Activated gamma-delta T cell (primary cell): ENCODE data around the gene SNX32.
"Not testable (repeated sequence)": the region's sequence is repeated elsewhere in the genome, so short reads cannot be mapped to it uniquely, and the experiment has no call there.

Experiments used
- DNase-seq: peaks from one replicate; lab custom pipeline; 2025; lab: John Stamatoyannopoulos, UW

Gene SNX32

DNA sequence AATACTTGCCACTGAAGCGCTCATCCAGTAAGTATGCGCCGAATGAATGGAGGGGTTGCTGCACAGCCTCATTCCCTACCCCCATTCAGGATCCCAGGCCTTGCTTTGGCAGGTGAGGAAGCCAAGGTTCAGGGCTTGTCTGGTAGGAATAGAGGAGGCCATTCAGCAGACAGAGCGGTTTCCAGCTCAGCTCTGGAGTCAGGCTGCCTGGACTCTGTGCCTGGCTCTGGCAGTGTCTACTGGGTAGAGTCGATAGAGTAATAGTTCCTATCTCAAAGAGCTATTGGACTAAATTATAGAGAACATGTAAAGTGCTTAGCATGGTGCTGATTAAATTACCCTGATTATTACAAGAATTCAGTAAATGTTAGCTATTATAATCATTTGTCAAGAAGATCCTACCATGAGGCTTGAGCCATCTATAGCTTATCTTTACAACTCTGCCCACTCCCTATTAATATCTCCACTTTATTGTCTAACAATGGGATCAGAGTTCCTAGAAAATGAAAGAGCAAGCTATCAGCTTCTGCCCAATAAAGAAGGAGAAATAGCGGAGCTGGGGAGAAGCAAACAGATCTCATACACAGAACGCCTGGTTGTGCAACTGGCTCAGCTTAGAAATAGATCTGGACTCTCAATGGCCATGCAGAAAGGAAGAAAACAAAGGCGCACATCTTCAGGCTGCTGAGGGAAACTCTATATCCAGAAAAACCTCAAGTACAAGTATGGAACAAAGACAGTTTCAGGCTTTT is 6.6 kb upstream of the SNX32 start:
- no peak for DNase-seq

DNA sequence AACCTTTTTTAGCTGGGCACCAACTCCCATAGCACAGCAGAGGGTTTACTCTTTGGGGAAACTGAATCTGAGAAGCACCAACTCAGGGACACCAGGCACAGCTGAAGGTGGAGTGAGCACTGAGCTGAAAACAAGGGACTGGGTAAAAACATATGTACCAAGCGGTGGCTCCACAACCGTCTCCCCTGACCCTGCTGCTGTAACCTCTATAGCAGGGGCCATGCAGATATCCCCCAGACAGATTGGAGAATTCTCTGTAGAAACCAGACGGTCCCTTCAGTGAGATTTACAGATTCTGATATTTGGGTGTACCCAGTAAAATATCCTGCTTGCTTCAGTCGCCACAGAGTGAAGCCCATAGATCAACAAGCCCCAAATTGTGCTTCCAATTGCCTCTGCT is 4.3 kb upstream of the SNX32 start:
- DNase-seq: no peak

DNA sequence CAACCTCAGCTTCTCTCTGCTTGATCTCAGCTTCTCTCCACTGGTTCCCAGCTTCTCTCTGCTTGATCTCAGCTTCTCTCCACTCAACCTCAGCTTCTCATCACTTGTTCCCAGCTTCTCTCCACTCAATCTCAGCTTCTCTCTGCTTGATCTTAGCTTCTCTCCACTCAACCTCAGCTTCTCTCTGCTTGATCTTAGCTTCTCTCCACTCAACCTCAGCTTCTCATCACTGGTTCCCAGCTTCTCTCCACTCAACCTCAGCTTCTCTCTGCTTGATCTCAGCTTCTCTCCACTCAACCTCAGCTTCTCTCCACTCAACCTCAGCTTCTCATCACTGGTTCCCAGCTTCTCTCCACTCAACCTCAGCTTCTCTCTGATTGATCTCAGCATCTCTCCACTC is 1.5 kb upstream of the SNX32 start:
- not testable (repeated sequence) for DNase-seq

DNA sequence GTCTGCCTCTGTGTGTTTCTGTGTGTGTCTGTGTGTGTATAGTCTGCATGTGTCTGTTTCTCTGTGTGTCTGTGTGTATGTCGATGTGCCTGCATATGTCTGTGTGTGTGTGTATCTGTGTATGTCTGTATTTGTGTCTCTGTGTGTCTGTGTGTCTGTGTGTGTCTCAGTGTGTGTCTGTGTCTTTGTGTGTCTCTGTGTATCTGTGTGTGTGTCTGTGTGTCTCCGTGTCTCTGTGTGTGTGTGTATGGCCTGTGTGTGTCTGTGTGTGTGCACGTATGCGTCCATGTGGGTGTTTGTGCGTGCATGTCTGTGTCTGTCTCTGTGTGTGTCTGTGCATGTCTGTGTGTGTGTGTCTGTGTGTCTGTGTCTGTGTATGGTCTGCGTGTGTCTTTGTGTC is 439 bp downstream of the SNX32 start:
- no peak for DNase-seq

DNA sequence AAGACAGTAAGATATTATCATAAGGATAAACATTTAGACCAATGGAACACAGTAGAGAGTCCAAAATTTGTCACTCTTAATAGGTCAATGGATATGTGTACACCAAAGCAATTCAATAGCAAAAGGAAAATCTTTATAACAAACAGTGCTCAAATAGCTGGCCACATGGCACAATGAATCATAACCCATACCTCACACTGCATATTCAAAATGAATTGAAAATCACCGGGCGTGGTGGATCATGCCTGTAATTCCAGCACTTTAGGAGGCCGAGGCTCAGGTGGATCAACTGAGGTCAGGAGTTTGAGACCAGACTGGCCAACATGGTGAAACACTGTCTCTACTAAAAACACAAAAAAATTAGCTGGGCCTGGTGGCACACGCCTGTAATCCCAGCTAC is 8.4 kb downstream of the SNX32 start:
- DNase-seq: no peak

DNA sequence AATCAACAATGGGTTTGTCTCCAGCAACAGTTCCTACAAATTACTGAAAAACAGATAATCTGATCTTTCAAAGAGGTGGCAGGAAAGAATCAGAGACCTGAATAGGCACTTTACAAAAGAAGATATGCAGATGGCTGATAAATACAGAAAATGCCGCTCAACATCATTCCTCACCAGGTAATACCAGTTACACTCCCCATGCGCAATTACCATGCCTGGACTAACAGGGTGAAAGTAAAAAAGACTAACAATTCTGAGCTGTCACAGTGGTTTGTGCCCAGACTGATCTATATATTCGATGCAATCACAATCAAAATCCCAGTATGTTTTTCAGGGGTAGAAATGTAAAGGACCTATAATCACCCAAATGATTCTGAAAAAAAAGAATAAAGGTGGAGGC is 10.0 kb downstream of the SNX32 start:
- no peak for DNase-seq

DNA sequence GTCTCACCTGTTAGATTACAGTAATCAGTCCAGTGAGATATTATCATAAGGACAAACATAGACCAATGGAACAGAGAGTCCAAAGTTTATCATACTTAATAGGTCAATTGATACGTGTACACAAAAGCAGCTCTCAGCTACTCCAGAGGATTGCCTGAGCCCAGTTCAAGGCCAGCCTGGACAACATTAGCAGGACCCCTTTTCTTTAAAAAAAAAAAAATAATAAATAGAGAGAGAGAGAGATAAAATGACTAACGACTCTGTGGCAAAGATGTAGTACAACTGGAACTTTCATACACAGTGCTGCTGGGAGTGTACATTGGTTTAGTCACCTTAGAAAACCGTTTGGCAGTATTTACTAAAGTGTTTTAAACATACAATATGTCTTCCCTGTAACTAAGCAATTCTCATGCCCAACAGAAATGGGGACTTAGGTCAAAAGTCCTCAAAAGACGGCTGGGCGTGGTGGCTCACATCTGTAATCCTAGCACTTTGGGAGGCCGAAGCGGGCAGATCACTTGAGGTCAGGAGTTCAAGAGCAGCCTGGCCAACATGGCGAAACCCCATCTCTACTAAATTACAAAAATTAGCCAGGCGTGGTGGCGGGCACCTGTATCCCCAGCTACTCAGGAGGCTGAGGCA is 10.6 kb downstream of the SNX32 start:
- no peak for DNase-seq

DNA sequence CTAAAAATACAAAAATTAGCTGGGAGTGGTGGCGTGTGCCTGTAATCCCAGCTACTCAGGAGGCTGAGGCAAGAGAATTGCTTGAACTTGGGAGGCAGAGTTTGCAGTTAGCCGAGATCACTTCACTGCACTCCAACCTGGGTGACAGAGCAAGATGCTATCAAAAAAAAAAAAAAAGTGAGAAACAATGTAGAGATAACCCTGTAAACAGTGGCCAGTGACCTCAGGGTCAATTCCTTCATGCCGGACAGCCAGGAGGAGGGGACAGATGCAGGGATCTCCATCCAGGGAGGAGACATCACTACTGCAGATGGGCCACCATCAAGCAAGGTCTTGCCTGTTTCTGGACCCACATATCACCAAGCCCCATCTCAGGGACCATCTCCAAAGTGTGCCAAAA is 14.0 kb downstream of the SNX32 start:
- DNase-seq: no peak

DNA sequence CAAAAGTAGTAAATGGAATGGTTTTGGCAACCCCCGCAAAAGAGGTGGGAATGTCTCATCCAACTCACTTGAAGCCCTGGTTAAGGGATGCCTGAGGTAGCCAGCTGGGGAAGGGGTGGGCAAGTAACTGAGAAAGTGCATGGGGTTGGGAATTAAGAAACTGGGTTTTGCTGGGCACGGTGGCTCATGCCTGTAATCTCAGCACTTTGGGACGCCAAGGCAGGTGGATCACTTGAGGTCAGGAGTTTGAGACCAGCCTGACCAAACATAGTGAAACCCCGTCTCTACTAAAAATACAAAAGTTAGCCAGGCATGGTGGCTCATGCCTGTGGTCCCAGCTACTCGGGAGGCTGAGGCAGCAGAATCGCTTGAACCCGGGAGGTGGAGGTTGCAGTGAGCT is 14.9 kb downstream of the SNX32 start:
- not testable (repeated sequence) for DNase-seq

DNA sequence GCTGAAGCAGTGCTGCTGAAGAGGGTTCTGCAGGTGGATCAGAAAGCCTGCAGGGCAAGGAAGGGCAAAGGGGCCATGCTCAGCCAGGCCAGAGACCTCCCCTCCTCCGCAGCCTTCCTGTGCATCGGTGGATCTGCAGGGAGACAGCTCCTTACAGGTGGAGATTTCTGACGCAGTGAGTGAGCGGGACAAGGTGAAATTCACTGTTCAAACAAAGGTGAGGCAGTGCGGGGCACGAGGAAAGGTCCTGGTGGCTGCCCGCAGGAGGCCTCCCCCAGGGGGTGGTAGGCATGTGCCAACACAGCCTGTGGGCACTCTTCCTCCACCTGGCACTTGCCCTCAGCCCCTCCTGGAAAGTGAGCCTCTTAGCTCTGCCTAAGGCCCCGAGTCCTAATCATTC is 15.6 kb downstream of the SNX32 start:
- no peak for DNase-seq

DNA sequence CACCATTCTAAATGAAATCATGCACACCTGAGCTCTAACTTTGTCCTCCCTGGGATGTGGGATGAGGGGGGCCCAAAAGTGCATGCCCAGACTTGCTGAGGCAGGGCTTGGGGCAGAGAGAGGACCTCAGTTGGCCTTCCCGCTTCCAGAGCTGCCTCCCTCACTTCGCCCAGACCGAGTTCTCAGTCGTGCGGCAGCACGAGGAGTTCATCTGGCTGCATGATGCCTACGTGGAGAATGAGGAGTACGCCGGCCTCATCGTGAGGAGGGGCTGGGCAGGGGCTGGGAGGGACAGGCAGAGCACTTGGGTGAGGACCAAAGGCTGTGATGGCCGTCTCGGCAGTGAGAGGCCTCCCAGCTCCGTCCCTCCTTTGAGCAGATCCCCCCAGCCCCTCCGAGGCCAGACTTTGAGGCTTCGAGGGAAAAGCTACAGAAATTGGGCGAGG is 16.0 kb downstream of the SNX32 start:
- no peak for DNase-seq

DNA sequence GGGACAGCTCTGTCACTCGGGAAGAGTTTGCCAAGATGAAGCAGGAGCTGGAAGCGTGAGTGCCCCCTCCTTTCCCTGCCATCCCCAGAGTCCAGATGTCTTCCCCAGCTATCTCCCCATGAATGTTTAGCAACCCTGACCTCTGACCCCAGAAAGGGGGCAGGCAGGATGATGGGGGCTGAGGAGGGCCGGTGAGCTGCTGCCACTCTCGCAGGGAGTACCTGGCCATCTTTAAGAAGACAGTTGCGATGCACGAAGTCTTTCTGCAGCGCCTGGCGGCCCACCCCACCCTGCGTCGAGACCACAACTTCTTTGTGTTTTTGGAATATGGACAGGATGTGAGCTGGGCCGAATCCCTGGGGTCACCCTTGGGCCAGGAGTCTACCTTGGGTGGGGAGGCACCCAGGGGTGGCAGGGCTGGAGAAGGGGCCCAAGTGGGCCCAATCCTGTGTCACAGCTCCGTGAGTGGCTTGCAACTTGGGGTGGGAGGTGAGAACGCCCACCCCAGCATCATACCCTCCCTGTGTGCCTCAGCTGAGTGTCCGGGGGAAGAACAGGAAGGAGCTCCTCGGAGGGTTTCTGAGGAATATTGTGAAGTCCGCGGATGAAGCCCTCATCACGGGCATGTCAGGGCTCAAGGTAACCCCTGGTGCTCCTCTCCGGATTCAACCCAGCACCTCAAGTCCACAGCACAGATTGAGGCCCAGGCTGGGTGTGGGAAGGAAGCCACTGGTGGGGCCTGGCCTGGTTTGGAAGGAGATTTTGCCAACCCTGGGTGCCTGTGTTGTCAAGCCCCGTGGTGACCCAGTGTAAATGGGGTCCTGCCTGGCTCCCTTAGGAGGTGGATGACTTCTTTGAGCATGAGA is 16.7 kb downstream of the SNX32 start:
- no peak for DNase-seq

DNA sequence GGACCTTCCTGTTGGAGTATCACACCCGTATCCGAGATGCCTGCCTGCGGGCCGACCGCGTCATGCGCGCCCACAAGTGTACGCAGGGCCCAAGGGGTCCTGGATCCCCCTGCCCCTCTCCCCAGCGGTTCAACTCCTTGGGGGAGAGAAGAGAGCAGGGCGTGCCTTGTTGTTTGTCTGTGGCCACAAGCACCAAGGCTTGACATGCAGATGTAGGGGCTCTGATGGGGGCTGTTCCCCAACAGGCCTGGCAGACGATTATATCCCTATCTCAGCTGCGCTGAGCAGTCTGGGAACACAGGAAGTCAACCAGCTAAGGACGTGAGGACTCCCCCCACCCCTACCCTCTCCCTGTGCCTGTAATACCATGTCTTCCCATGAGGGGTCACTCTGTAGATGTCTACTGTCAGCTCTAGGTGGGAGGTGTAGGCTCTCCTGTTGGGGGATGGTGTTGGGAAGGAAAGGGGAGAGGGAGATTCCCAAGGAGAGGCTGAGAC is 17.4 kb downstream of the SNX32 start:
- DNase-seq: no peak

DNA sequence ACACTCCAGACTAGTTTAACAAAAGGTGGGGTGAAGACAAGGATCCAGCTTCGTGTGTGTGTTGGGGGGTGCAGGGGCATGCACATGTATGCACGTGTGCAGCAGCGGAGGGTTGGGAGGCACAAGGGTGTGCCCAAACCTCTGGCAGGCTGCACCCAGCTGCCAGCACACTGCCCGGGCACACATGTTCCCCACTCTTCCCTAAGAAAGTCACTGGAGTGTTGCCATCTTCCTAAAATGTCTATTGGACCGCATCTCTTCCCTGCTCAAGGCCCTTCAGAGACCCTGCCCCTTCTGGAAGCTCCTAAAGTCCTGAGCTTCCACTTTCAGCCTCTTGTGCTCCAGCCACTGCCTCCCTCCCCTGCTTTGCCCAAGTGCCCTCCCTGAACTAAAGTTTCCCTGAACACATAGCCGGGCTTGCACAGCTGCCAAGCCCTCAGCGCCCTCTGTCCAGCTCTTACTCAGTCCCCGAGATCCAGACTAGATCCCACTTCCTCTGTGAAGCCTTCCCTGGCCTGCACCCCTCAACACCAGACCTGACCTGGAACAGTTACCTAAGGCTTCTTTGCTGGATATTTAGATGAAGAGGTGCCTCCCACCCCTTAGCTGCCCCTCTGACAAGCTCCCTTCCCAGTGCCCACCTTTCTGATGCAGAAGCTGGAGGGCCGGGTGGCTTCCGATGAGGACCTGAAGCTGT is 18.2 kb downstream of the SNX32 start:
- no peak for DNase-seq

DNA sequence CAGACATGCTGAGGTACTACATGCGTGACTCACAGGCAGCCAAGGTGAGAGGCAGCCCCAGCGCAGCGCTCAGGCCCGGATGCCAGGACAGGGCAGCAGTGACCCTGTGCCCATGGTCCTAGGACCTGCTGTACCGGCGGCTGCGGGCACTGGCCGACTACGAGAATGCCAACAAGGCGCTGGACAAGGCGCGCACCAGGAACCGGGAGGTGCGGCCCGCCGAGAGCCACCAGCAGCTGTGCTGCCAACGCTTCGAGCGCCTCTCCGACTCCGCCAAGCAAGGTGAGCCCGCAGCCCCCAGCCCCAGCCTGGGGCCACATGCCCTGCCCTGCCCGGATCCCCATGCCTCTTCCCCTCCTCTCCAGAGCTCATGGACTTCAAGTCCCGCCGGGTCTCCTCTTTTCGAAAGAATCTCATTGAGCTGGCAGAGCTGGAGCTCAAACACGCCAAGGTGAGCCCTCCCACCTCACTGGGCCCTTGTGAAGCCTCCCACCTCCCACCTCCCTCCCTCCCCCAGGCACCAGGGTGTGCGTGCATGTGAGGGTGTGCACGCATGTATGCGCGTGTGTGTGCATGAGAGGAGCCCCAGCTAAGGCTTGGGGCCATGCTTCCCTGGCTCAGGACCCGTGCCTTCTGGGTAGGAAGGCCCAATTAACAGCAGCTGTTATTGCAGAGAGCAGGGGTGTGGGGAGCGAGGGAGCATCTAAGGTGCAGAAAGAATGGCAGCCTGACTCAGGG is 18.9 kb downstream of the SNX32 start:
- DNase-seq: no peak

DNA sequence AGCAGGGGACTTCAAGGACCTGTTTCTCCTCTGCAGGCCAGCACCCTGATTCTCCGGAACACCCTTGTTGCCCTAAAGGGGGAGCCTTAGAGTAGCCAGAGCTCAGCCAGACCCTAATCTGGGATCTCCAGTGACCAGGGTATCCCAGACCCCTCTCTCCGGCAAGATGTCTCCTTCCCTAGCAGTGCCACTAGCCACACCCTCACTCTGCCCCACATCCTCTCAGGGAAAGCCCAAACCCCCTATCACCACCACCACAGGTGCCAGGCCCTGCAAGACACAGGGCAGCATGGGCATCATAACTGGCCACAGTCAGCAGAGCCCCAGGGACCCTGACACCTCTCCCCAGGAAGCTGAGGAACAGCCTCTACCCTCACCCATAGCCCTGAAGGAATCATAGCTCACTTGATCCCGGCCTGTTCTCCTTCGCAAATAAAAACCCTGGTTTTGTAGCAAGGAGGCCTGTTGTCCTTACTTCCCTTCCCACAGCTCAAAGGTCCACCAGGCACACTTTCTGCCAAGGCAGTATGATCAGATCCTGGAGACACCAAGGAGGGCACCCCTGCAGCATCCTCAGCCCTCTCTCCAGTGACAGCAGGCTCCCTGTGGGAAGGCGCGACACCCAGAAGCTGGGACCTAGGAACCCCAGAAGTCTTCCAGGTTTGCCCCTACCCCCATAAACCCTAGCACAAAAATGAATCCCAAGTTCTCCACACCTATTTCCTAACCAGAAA is 19.6 kb downstream of the SNX32 start:
- no peak for DNase-seq

DNA sequence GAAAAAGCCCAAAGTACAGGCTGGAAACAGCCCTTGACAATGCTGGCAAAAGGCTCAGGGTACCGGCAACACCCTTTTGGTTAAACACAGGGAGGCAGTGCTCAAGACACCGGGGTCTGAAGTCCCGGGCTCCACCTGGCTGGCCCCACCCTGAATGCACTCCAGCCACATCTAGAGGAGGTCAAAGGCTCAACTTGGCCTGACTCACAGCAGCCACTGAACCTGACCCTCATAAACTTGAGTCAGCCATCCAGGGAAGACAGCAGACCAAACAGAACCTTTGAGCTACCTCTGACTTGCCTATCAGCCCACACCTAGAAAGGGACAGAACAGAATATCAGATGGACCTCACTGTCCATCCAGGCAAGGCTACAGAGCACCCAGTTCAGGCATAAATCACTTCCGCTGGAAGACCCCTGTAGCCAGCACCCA is 20.4 kb downstream of the SNX32 start:
- DNase-seq: no peak

DNA sequence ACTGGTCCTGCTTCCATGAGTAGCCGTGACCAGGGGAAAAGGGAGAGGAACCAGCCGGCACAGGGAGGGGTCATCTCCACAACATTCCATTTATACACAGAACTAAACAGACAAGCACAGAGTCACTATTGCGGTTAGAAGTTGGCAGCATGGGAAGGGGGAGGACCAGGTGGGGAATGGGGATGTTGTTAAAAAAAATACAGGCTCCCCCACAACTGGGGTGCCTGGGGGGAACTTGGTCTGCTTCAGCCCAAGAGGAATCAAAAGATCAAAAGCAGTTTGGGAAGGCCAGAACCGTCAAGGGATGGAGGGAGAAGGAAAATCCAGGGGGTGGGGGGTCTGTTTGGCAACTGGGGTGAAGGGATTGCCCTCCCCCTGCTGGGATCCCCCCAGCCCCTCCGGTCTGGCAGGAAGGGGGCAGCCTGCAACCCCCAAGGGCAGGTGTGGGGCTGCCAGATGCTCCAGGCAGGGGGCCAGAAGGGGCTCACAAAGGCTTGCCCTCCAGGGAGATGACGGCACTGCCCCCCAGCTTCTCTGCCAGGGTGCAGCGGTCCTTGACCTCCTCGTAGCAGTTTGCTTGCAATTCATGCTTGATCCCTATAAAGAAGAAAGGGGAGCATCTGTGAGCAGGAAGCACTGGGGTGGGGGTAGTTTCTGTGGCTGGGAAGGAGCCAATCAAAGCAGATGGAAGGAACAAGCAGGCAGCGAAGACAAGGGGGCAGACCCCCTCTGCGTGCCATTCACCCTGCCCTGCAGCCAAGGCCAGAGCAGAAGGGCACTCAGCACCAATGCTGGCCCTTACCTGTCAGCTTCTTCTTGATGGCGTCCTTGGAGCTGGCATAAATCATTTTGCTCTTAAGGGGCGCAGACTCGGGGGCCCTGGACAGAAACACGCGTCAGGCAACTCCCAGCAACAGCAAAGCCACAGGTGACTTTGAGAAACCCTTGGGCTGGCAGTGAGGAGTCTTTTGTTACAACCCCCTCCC is 21.4 kb downstream of the SNX32 start:
- no peak for DNase-seq

DNA sequence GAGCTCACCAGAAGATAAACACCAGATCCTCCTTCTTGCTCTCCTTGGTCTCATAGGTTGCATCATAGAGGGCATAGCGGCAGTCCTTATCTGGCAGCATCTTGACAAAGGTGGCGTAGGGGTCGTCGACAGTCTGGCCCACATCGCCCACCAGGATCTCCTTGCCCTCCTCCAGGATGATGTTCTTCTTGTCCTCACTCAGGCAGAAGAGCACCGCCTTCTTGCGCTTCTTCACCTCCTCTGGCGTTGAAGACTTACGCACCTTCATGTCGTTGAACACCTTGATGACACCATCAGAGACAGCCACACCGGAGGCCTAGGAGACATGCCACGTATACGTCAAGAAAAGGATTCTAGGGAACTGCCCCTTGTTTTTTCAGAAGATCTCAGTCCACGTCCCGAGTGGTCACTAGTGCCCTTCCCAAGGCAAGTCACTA is 22.2 kb downstream of the SNX32 start:
- no peak for DNase-seq
